Ovary (tissue), 3 donors: ENCODE measurements around the gene RTF1.

Source experiments
- CTCF ChIP-seq, 3 donors: fragments of 450-650 bp in 2 of 3; fragments of 200-600 bp in 1 of 3; IDR thresholded peaks; one replicate each; pipeline versions ENCODE4 v1.5.1 to v1.8.0; 2016 to 2022; ENCODE audit warnings: antibody characterized with exemption in 3 of 3, mild to moderate bottlenecking in 1 of 3
- EP300 ChIP-seq: sonication (generic); formaldehyde crosslinking; IDR thresholded peaks from one replicate; pipeline ENCODE4 v1.6.1; 2017; ENCODE audit warnings: antibody characterized with exemption
- POLR2A ChIP-seq: fragments of 450-650 bp; IDR thresholded peaks from one replicate; pipeline ENCODE4 v1.6.1; 2017; ENCODE audit warnings: antibody characterized with exemption, mild to moderate bottlenecking, moderate library complexity
- donor health status: DM: no; HTN: no; CAD: no.

DNA sequence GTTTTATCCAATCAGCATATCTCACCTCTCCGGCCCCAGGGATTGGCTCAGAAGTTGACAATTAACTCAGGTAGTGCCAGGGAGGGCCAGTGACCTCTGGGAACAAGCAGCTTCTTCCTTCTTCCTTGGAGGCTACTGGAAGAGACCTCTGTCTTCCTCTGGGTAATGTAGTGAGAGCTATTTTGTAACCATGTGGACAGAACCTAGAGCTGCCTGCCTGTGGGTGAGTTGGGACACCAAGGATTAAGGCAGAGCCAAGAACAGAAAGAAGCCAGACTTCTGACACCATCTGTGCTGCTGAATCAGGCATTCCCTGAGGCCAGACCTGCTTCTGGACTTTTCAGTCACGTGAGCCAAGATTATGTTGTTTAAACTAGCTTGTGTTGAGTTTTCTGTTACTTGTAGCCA lies 8.7 kb upstream of the RTF1 start:
- TF ChIP-seq CTCF (IDR thresholded peaks at IDR 0.05): no peak
- no peak for TF ChIP-seq POLR2A
- TF ChIP-seq EP300: no peak
